ENCODE data around the gene NDUFAF5.
"Not testable (repeated sequence)": the region's sequence is repeated elsewhere in the genome, so short reads cannot be mapped to it uniquely, and the experiment has no call there.

Gene NDUFAF5

GRCh38 chr20:13784893-13785715 is at the start of gene NDUFAF5, which contains the start of gene ESF1:
TSS of gene NDUFAF5 (plus strand) at chr20:13785028. CDS start at chr20:13785069, 41 bp downstream.
TSS of gene ESF1 (minus strand) at chr20:13784919. CDS start at chr20:13783140, 1,779 bp downstream.
- no peaks in the 10 kb centered on the region; the same call in 1 of the 2 replicates for H3K36me3 ChIP-seq (ENCODE audit: control insufficient read depth, insufficient read depth, low read length)
- 0 out of 2 replicates have a peak, but pooled peaks cover 4% of the 10 kb centered on the region for H3K4me1 ChIP-seq (ENCODE audit: control insufficient read depth, insufficient read depth, low read length)
- no peak within 1 kb of the TSS for H3K27ac ChIP-seq (ENCODE audit: low read length)
- no CpG with 5 or more reads among the region's 54 CpGs for WGBS (ENCODE audit: insufficient coverage, insufficient read length)
- DNase-seq (ENCODE audit: low read depth, low spot score): peak; percentile 89
- peak within 1 kb of the TSS; percentile 88; the same call in 1 of the 2 replicates for H3K4me3 ChIP-seq (ENCODE audit: low read length)
- no peaks in the 10 kb centered on the region for H3K27me3 ChIP-seq (ENCODE audit: control insufficient read depth, insufficient read depth, low read length)
- no peaks in the 10 kb centered on the region for H3K9me3 ChIP-seq (ENCODE audit: control insufficient read depth, insufficient read depth, low read length)

- Histone ChIP-seq H3K27me3 (ENCODE audit: control insufficient read depth, insufficient read depth, low read length) (peaks cover 1% of the 10 kb centered on the region; the same call in 1 of the 2 replicates), H3K4me3 (ENCODE audit: low read length) (no peak overlapping the region), H3K4me1 (ENCODE audit: control insufficient read depth, insufficient read depth, low read length) (no peaks in the 10 kb centered on the region), H3K27ac (ENCODE audit: low read length) (no peak overlapping the region), H3K36me3 (ENCODE audit: control insufficient read depth, insufficient read depth, low read length) (peaks cover 10% of the 10 kb centered on the region; the same call in 1 of the 2 replicates), H3K9me3 (ENCODE audit: control insufficient read depth, insufficient read depth, low read length) (no peaks in the 10 kb centered on the region)
- no CpG with 5 or more reads among the region's 1 CpG for WGBS (ENCODE audit: insufficient coverage, insufficient read length)
- DNase-seq (ENCODE audit: low read depth, low spot score): no peak
These were observed 49.0 kb upstream of the NDUFAF5 start for GRCh38 chr20:13735826-13736225.

- Histone ChIP-seq H3K9me3 (ENCODE audit: control insufficient read depth, insufficient read depth, low read length) (no peaks in the 10 kb centered on the region), H3K4me3 (ENCODE audit: low read length) (no peak overlapping the region), H3K27me3 (ENCODE audit: control insufficient read depth, insufficient read depth, low read length) (no peaks in the 10 kb centered on the region), H3K27ac (ENCODE audit: low read length) (no peak overlapping the region), H3K4me1 (ENCODE audit: control insufficient read depth, insufficient read depth, low read length) (no peaks in the 10 kb centered on the region), H3K36me3 (ENCODE audit: control insufficient read depth, insufficient read depth, low read length) (peaks cover 11% of the 10 kb centered on the region; the same call in 1 of the 2 replicates)
- DNase-seq (ENCODE audit: low read depth, low spot score): no peak
- WGBS (ENCODE audit: insufficient coverage, insufficient read length): no CpG with 5 or more reads among the region's 3 CpGs
These were observed 48.2 kb upstream of the NDUFAF5 start for GRCh38 chr20:13736436-13737191.

GRCh38 chr20:13738187-13738586 is 46.6 kb upstream of the NDUFAF5 start:
- WGBS (ENCODE audit: insufficient coverage, insufficient read length): no CpG with 5 or more reads among the region's 1 CpG
- not testable (repeated sequence) for H3K27ac ChIP-seq (ENCODE audit: low read length); H3K4me1 ChIP-seq (ENCODE audit: control insufficient read depth, insufficient read depth, low read length); H3K36me3 ChIP-seq (ENCODE audit: control insufficient read depth, insufficient read depth, low read length); H3K9me3 ChIP-seq (ENCODE audit: control insufficient read depth, insufficient read depth, low read length); H3K4me3 ChIP-seq (ENCODE audit: low read length); DNase-seq (ENCODE audit: low read depth, low spot score); H3K27me3 ChIP-seq (ENCODE audit: control insufficient read depth, insufficient read depth, low read length)

- Histone ChIP-seq H3K36me3 (ENCODE audit: control insufficient read depth, insufficient read depth, low read length) (peaks cover 2% of the 10 kb centered on the region; the same call in 1 of the 2 replicates), H3K27me3 (ENCODE audit: control insufficient read depth, insufficient read depth, low read length) (no peaks in the 10 kb centered on the region)
- WGBS (ENCODE audit: insufficient coverage, insufficient read length): no CpG with 5 or more reads among the region's 3 CpGs
These were observed 44.8 kb upstream of the NDUFAF5 start for GRCh38 chr20:13739731-13740649.

GRCh38 chr20:13741879-13742278 is 42.9 kb upstream of the NDUFAF5 start:
- no peak overlapping the region for H3K4me3 ChIP-seq (ENCODE audit: low read length)
- no peaks in the 10 kb centered on the region for H3K4me1 ChIP-seq (ENCODE audit: control insufficient read depth, insufficient read depth, low read length)
- no peaks in the 10 kb centered on the region for H3K9me3 ChIP-seq (ENCODE audit: control insufficient read depth, insufficient read depth, low read length)
- peaks cover 2% of the 10 kb centered on the region; the same call in 1 of the 2 replicates for H3K36me3 ChIP-seq (ENCODE audit: control insufficient read depth, insufficient read depth, low read length)
- no peaks in the 10 kb centered on the region for H3K27me3 ChIP-seq (ENCODE audit: control insufficient read depth, insufficient read depth, low read length)
- no peak for DNase-seq (ENCODE audit: low read depth, low spot score)
- no peak overlapping the region for H3K27ac ChIP-seq (ENCODE audit: low read length)
- no CpG with 5 or more reads among the region's 6 CpGs for WGBS (ENCODE audit: insufficient coverage, insufficient read length)

More at GRCh38 chr20:13739731-13740649, 44.8 kb upstream of the NDUFAF5 start:
- no peak overlapping the region for H3K27ac ChIP-seq (ENCODE audit: low read length)
- H3K4me1 ChIP-seq (ENCODE audit: control insufficient read depth, insufficient read depth, low read length): no peaks in the 10 kb centered on the region
- no peak for DNase-seq (ENCODE audit: low read depth, low spot score)
- H3K4me3 ChIP-seq (ENCODE audit: low read length): no peak overlapping the region
- H3K9me3 ChIP-seq (ENCODE audit: control insufficient read depth, insufficient read depth, low read length): no peaks in the 10 kb centered on the region

- no peak for DNase-seq (ENCODE audit: low read depth, low spot score)
- no peaks in the 10 kb centered on the region for H3K9me3 ChIP-seq (ENCODE audit: control insufficient read depth, insufficient read depth, low read length)
- H3K4me3 ChIP-seq (ENCODE audit: low read length): no peak overlapping the region
- WGBS (ENCODE audit: insufficient coverage, insufficient read length): no CpG with 5 or more reads among the region's 1 CpG
- H3K4me1 ChIP-seq (ENCODE audit: control insufficient read depth, insufficient read depth, low read length): no peaks in the 10 kb centered on the region
- no peaks in the 10 kb centered on the region for H3K27me3 ChIP-seq (ENCODE audit: control insufficient read depth, insufficient read depth, low read length)
- peaks cover 4% of the 10 kb centered on the region; the same call in 1 of the 2 replicates for H3K36me3 ChIP-seq (ENCODE audit: control insufficient read depth, insufficient read depth, low read length)
- no peak overlapping the region for H3K27ac ChIP-seq (ENCODE audit: low read length)
These were observed 40.5 kb upstream of the NDUFAF5 start for GRCh38 chr20:13744352-13744751.

GRCh38 chr20:13745784-13746183 is 39.0 kb upstream of the NDUFAF5 start:
- H3K27ac ChIP-seq (ENCODE audit: low read length): no peak overlapping the region

GRCh38 chr20:13749811-13750210 is 35.0 kb upstream of the NDUFAF5 start:
- no peak overlapping the region for H3K27ac ChIP-seq (ENCODE audit: low read length)
- no peaks in the 10 kb centered on the region for H3K4me1 ChIP-seq (ENCODE audit: control insufficient read depth, insufficient read depth, low read length)
- no peaks in the 10 kb centered on the region for H3K27me3 ChIP-seq (ENCODE audit: control insufficient read depth, insufficient read depth, low read length)
- no CpG with 5 or more reads among the region's 3 CpGs for WGBS (ENCODE audit: insufficient coverage, insufficient read length)
- no peaks in the 10 kb centered on the region for H3K9me3 ChIP-seq (ENCODE audit: control insufficient read depth, insufficient read depth, low read length)
- DNase-seq (ENCODE audit: low read depth, low spot score): no peak
- no peak overlapping the region for H3K4me3 ChIP-seq (ENCODE audit: low read length)
- peaks cover 2% of the 10 kb centered on the region; the same call in 1 of the 2 replicates for H3K36me3 ChIP-seq (ENCODE audit: control insufficient read depth, insufficient read depth, low read length)

More at GRCh38 chr20:13745784-13746183, 39.0 kb upstream of the NDUFAF5 start:
- Histone ChIP-seq H3K36me3 (ENCODE audit: control insufficient read depth, insufficient read depth, low read length) (peaks cover 4% of the 10 kb centered on the region; the same call in 1 of the 2 replicates), H3K4me1 (ENCODE audit: control insufficient read depth, insufficient read depth, low read length) (no peaks in the 10 kb centered on the region), H3K4me3 (ENCODE audit: low read length) (no peak overlapping the region), H3K9me3 (ENCODE audit: control insufficient read depth, insufficient read depth, low read length) (no peaks in the 10 kb centered on the region), H3K27me3 (ENCODE audit: control insufficient read depth, insufficient read depth, low read length) (no peaks in the 10 kb centered on the region)
- DNase-seq (ENCODE audit: low read depth, low spot score): no peak
- WGBS (ENCODE audit: insufficient coverage, insufficient read length): no CpG with 5 or more reads among the region's 2 CpGs
